ENCODE measurements around the gene SEPSECS. TPM values are rescaled to one million over a fixed set of nuclear protein-coding genes. Genes with fewer than 3 reads are reported as not detected.

The SEPSECS gene
- total RNA-seq, 4 donors from 2014 or later, result 6.4 to 8.5 (median 7.2) TPM

GRCh38 chr4:25075129-25075528 lies 85.1 kb downstream of the SEPSECS start:
- WGBS, 2 donors, result 66 to 88% methylated on average over 11 of the region's 11 CpGs

GRCh38 chr4:25070545-25070944 lies 89.7 kb downstream of the SEPSECS start:
- TF ChIP-seq POLR2A (IDR thresholded peaks at IDR 0.05) (no peak), CTCF (IDR thresholded peaks at IDR 0.05) (no peak)
- H3K4me3 ChIP-seq (ENCODE audit: low read depth, poor library complexity, severe bottlenecking), result no peak overlapping the region
- intact Hi-C loops (cut with DNase I; ENCODE audit: low total_unique reads), result loop anchor here (5.0 kb wide), 1 partner anchor 628 kb away; no protein-coding TSS in a partner anchor
- DNase-seq (ENCODE audit: low spot score in 2 of 2), result no peak
- 84 to 85% methylated on average over 3 of the region's 3 CpGs for WGBS, 2 donors

More at GRCh38 chr4:25075129-25075528, 85.1 kb downstream of the SEPSECS start:
- TF ChIP-seq CTCF (IDR thresholded peaks at IDR 0.05) (no peak), POLR2A (IDR thresholded peaks at IDR 0.05) (no peak)
- no peak for DNase-seq (ENCODE audit: low spot score in 2 of 2)
- H3K4me3 ChIP-seq (ENCODE audit: low read depth, poor library complexity, severe bottlenecking), result no peak overlapping the region
- intact Hi-C loops (cut with DNase I; ENCODE audit: low total_unique reads), result no loop called here

Other genes with a start within 250 kb of the SEPSECS start
- 10 to 100 TPM in 2 of 4 donors, 1 to 10 TPM in 2; 6.2 to 12.5 (median 11.2) TPM for gene CCDC149, start 247.4 kb downstream of the SEPSECS start, total RNA-seq
- under 1 TPM; 0.04 to 0.52 (median 0.22) TPM for gene LGI2, start 129.5 kb downstream of the SEPSECS start, total RNA-seq
- 10 to 100 TPM; 17.9 to 25.6 (median 18.8) TPM for gene PI4K2B, start 73.6 kb upstream of the SEPSECS start, total RNA-seq
- 10 to 100 TPM in 3 of 4 donors, 1 to 10 TPM in 1; 5.7 to 13.7 (median 10.6) TPM for gene ZCCHC4, start 152.3 kb upstream of the SEPSECS start, total RNA-seq
- gene ANAPC4, start 216.8 kb upstream of the SEPSECS start, total RNA-seq, result 10 to 100 TPM; 14.9 to 32.0 (median 19.2) TPM

All from lower leg skin (tissue), 4 donors.